DND-41 (cell line): ENCODE results near the gene LUZP2.

ENCODE experiments used
- ATAC-seq: fragments of 200-7000 bp; cut with Tn5 transposase; 3 replicates; pipeline ENCODE4 v1.9.1; 2021; ENCODE audit warnings: low read depth; ENCODE audit not compliant: insufficient read depth
- DNase-seq: peaks from one replicate; pipeline ENCODE4 v3.0.0-alpha.2; 2020
- H2AFZ ChIP-seq: 2 replicates; pipeline ENCODE4 v1.6.0; 2012; ENCODE audit warnings: low read depth, low read length
- H3K27ac ChIP-seq: 2 replicates; pipeline ENCODE4 v1.5.1; 2012; ENCODE audit warnings: low read length, inconsistent platforms
- H3K27me3 ChIP-seq: fragments of 200-600 bp; sonication (generic); 2 replicates; pipeline ENCODE4 v1.6.0; 2012; ENCODE audit warnings: low read length, mild to moderate bottlenecking, inconsistent platforms; ENCODE audit not compliant: insufficient read depth, poor library complexity
- H3K36me3 ChIP-seq: 2 replicates; pipeline ENCODE4 v1.5.1; 2012; ENCODE audit warnings: low read length, inconsistent platforms; ENCODE audit not compliant: insufficient read depth
- H3K4me1 ChIP-seq: 2 replicates; pipeline ENCODE4 v1.5.1; 2012; ENCODE audit warnings: mild to moderate bottlenecking, low read length; ENCODE audit not compliant: insufficient read depth
- H3K4me2 ChIP-seq: 2 replicates; pipeline ENCODE4 v1.6.0; 2012; ENCODE audit warnings: mild to moderate bottlenecking, moderate library complexity, low read length, inconsistent platforms; ENCODE audit not compliant: insufficient read depth
- H3K4me3 ChIP-seq, 2 experiments: fragments of 200-600 bp in 1 of 2; shearing (Covaris generic) in 1 of 2; 2 replicates each; pipeline ENCODE4 v1.5.1; 2012 to 2016; ENCODE audit warnings: inconsistent platforms in 2 of 2, low read length in 2 of 2, mild to moderate bottlenecking in 2 of 2, low read depth in 1 of 2, moderate library complexity in 1 of 2
- H3K79me2 ChIP-seq: 2 replicates; pipeline ENCODE4 v1.6.0; 2012; ENCODE audit warnings: low read length, inconsistent platforms; ENCODE audit not compliant: insufficient read depth
- H3K9ac ChIP-seq: 2 replicates; pipeline ENCODE4 v1.6.0; 2012; ENCODE audit warnings: low read depth, mild to moderate bottlenecking, inconsistent platforms, low read length, moderate library complexity
- H3K9me3 ChIP-seq: 2 replicates; pipeline ENCODE4 v1.5.1; 2012; ENCODE audit warnings: low read length, moderate library complexity, mild to moderate bottlenecking, inconsistent platforms; ENCODE audit not compliant: insufficient read depth, severe bottlenecking
- H4K20me1 ChIP-seq: 2 replicates; pipeline ENCODE4 v1.6.0; 2012; ENCODE audit warnings: low read length; ENCODE audit not compliant: insufficient read depth
- CTCF ChIP-seq: IDR thresholded peaks from 2 replicates; pipeline ENCODE4 v1.5.1; 2012; ENCODE audit warnings: borderline replicate concordance, low read length, moderate library complexity, mild to moderate bottlenecking; ENCODE audit not compliant: poor library complexity, severe bottlenecking; ENCODE audit errors: extremely low read depth
- EZH2 ChIP-seq: IDR thresholded peaks from 3 replicates; pipeline ENCODE4 v1.6.1; 2012; ENCODE audit warnings: borderline replicate concordance, low read depth, mild to moderate bottlenecking, moderate library complexity, low read length, inconsistent platforms; ENCODE audit not compliant: severe bottlenecking

LUZP2 gene

GRCh38 chr11:24925091-24925490, 428.2 kb downstream of the LUZP2 start:
- no peaks in the 10 kb centered on the region for H4K20me1 ChIP-seq
- no peaks in the 10 kb centered on the region for H3K9me3 ChIP-seq
- no peaks in the 10 kb centered on the region for H3K4me1 ChIP-seq
- TF ChIP-seq CTCF (no peak), EZH2 (no peak)
- H3K79me2 ChIP-seq, result no peaks in the 10 kb centered on the region
- H3K4me3 ChIP-seq, result no peak overlapping the region
- H3K4me2 ChIP-seq, result no peak overlapping the region
- no peak overlapping the region for H2AFZ ChIP-seq
- no peaks in the 10 kb centered on the region for H3K36me3 ChIP-seq
- H3K27me3 ChIP-seq, result no peaks in the 10 kb centered on the region
- no peak overlapping the region for H3K9ac ChIP-seq
- H3K27ac ChIP-seq, result no peak overlapping the region
- ATAC-seq (no peak), DNase-seq (no peak)

- Histone ChIP-seq H2AFZ (no peak overlapping the region), H3K9ac (no peak overlapping the region), H3K27me3 (no peaks in the 10 kb centered on the region), H3K79me2 (no peaks in the 10 kb centered on the region), H3K4me3 (no peak overlapping the region), H3K4me1 (no peaks in the 10 kb centered on the region), H3K36me3 (no peaks in the 10 kb centered on the region), H3K9me3 (no peaks in the 10 kb centered on the region), H3K27ac (no peak overlapping the region), H4K20me1 (no peaks in the 10 kb centered on the region), H3K4me2 (no peak overlapping the region)
- DNase-seq (no peak), ATAC-seq (no peak)
- no peak for TF ChIP-seq CTCF
- no peak for TF ChIP-seq EZH2
Measured at GRCh38 chr11:24932110-24933000, 435.5 kb downstream of the LUZP2 start.

GRCh38 chr11:24934733-24935439, 438.0 kb downstream of the LUZP2 start:
- ATAC-seq (no peak), DNase-seq (no peak)
- Histone ChIP-seq H3K4me2 (no peak overlapping the region), H3K27ac (no peak overlapping the region), H3K4me1 (no peaks in the 10 kb centered on the region), H3K4me3 (no peak overlapping the region), H3K36me3 (no peaks in the 10 kb centered on the region), H3K79me2 (no peaks in the 10 kb centered on the region), H3K9me3 (no peaks in the 10 kb centered on the region), H3K27me3 (no peaks in the 10 kb centered on the region), H3K9ac (no peak overlapping the region), H2AFZ (no peak overlapping the region), H4K20me1 (no peaks in the 10 kb centered on the region)
- TF ChIP-seq EZH2, result no peak
- no peak for TF ChIP-seq CTCF
